HepG2 (cell line): ENCODE results near the gene MFSD11. TPM values are rescaled to one million over a fixed set of nuclear protein-coding genes. Genes with fewer than 3 reads are reported as not detected.
A peak's percentile ranks its signal among the peaks of the same experiment; 100 is the strongest.

Experiments used
- ATF6 ChIP-seq: sonication (generic); formaldehyde crosslinking; conservative IDR thresholded peaks from 2 replicates; pipeline ENCODE4 v1.4.0; 2020; ENCODE audit warnings: missing genetic modification reagents
- EZH2 ChIP-seq: conservative IDR thresholded peaks from 2 replicates; pipeline ENCODE4 v1.6.1; 2012; ENCODE audit warnings: mild to moderate bottlenecking, low read depth, low read length, moderate library complexity
- HMGXB3 ChIP-seq: sonication (generic); formaldehyde crosslinking; IDR thresholded peaks from 2 replicates; pipeline ENCODE4 v1.4.0; 2020; ENCODE audit warnings: missing genetic modification reagents, borderline replicate concordance
- IRF1 ChIP-seq: sonication (generic); formaldehyde crosslinking; IDR thresholded peaks from 2 replicates; pipeline ENCODE4 v1.4.0; 2020; ENCODE audit warnings: low read depth, mild to moderate bottlenecking, missing genetic modification reagents
- MLX ChIP-seq: IDR thresholded peaks from 2 replicates; pipeline ENCODE4 v1.6.1; 2016
- NFYC ChIP-seq: IDR thresholded peaks from 2 replicates; pipeline ENCODE4 v1.6.1; 2016; ENCODE audit warnings: missing genetic modification reagents, missing compliant biosample characterization
- PITX1 ChIP-seq: sonication (generic); formaldehyde crosslinking; IDR thresholded peaks from 2 replicates; pipeline ENCODE4 v1.5.1; 2020; ENCODE audit warnings: mild to moderate bottlenecking, missing genetic modification reagents
- RXRA ChIP-seq: sonication (generic); formaldehyde crosslinking; IDR thresholded peaks from 2 replicates; pipeline ENCODE4 v1.5.1; 2020; ENCODE audit warnings: missing genetic modification reagents
- SRSF4 ChIP-seq: fragments of 200-400 bp; formaldehyde crosslinking; IDR thresholded peaks from one replicate; pipeline ENCODE4 v1.6.1; 2018; ENCODE audit warnings: mild to moderate bottlenecking, low read depth, low read length, moderate library complexity; ENCODE audit not compliant: poor library complexity, severe bottlenecking
- ZNF331 ChIP-seq: sonication (generic); formaldehyde crosslinking; IDR thresholded peaks from 2 replicates; pipeline ENCODE4 v1.4.0; 2020; ENCODE audit warnings: missing genetic modification reagents
- ZNF687 ChIP-seq: sonication (generic); formaldehyde crosslinking; IDR thresholded peaks from 2 replicates; pipeline ENCODE4 v1.5.1; 2020; ENCODE audit warnings: mild to moderate bottlenecking, missing genetic modification reagents, moderate library complexity
- polyA plus RNA-seq, 8 experiments: library from polyadenylated mRNA; depleted of rRNA in 3 of 8; stranded (reverse) in 7 of 8; unstranded in 1 of 8; fragments of >200 nt; fragmentation: Illumina TruSeq in 4 of 8; extraction: Trizol in 4 of 8; gene quantifications; 2 replicates each; pipeline versions ENCODE4 v1.2.1 to v1.2.3, GENCODE V29; 2011 to 2016; ENCODE audit warnings: low read depth in 4 of 8, missing spikeins in 1 of 8, mixed read lengths in 1 of 8; ENCODE audit not compliant: insufficient read depth in 1 of 8
- total RNA-seq, 5 experiments: library from RNA; depleted of rRNA; stranded (reverse); fragments of >200 nt; fragmentation: Illumina TruSeq; extraction: Trizol; gene quantifications; 2 replicates each; pipeline ENCODE4 v1.2.3, GENCODE V29; 2016; ENCODE audit warnings: low read depth in 1 of 5

The MFSD11 gene
- total and polyA plus RNA-seq, 2 of the 13 experiments (the other 11 are each of a cell fraction or from before 2014, with no cell fraction given), result 26.1 to 36.3 TPM

- TF ChIP-seq ZNF687 (CRISPR knock-in tag) (peak; percentile 86; the same call in 1 of the 2 replicates), PITX1 (CRISPR knock-in tag) (peak; percentile 81; the same call in 1 of the 2 replicates), SRSF4 (no peak), ATF6 (CRISPR knock-in tag) (0 out of 2 replicates have a peak, but pooled peaks have one; percentile 83), ZNF331 (CRISPR knock-in tag) (peak; percentile 51; the same call in 1 of the 2 replicates), HMGXB3 (CRISPR knock-in tag) (peak; percentile 66; the same call in 1 of the 2 replicates), NFYC (CRISPR knock-in tag) (peak; percentile 89), IRF1 (CRISPR knock-in tag) (no peak; the same call in 1 of the 2 replicates), EZH2 (no peak), RXRA (CRISPR knock-in tag) (peak; percentile 84; the same call in 1 of the 2 replicates), MLX (CRISPR knock-in tag) (no peak; the same call in 1 of the 2 replicates)
Measured at GRCh38 chr17:76737082-76737675, 740 bp upstream of the MFSD11 start, which contains the start of gene SRSF2 (continued).
